HG02798 (cell line): ENCODE data around the gene ABCA9.

ENCODE experiments used
- ATAC-seq: cut with Tn5 transposase; IDR thresholded peaks from one replicate; pipeline ENCODE4 v1.9.1; 2021; ENCODE audit warnings: mild to moderate bottlenecking; ENCODE audit not compliant: unreplicated experiment, poor library complexity

ABCA9 gene

GRCh38 chr17:69069226-69069750, 8.6 kb upstream of the ABCA9 start:
- ATAC-seq, result no peak

GRCh38 chr17:69067274-69068047, 6.7 kb upstream of the ABCA9 start:
- ATAC-seq, result no peak

GRCh38 chr17:69066482-69066881, 5.8 kb upstream of the ABCA9 start:
- no peak for ATAC-seq

GRCh38 chr17:69065113-69065512, 4.4 kb upstream of the ABCA9 start:
- ATAC-seq, result no peak

- no peak for ATAC-seq
These were observed 3.7 kb upstream of the ABCA9 start for GRCh38 chr17:69064476-69064875.

- no peak for ATAC-seq
These were observed 3.3 kb upstream of the ABCA9 start for GRCh38 chr17:69064001-69064400.

- ATAC-seq, result no peak
These were observed 2.3 kb upstream of the ABCA9 start for GRCh38 chr17:69062860-69063581.

GRCh38 chr17:69061721-69062556, 1.2 kb upstream of the ABCA9 start:
- ATAC-seq, result no peak

- ATAC-seq, result no peak
These were observed 1.1 kb downstream of the ABCA9 start for GRCh38 chr17:69059458-69060175.

- no peak for ATAC-seq
These were observed 2.6 kb downstream of the ABCA9 start for GRCh38 chr17:69058165-69058564.

GRCh38 chr17:69057280-69057679, 3.4 kb downstream of the ABCA9 start:
- ATAC-seq, result no peak

- no peak for ATAC-seq
These were observed 4.4 kb downstream of the ABCA9 start for GRCh38 chr17:69056179-69056823.

GRCh38 chr17:69055334-69055733, 5.4 kb downstream of the ABCA9 start:
- no peak for ATAC-seq

GRCh38 chr17:69050999-69051775, 9.5 kb downstream of the ABCA9 start:
- ATAC-seq, result no peak

GRCh38 chr17:69048634-69049033, 12.1 kb downstream of the ABCA9 start:
- ATAC-seq, result no peak

GRCh38 chr17:69047368-69048263, 13.1 kb downstream of the ABCA9 start:
- ATAC-seq, result no peak

GRCh38 chr17:69046121-69046807, 14.5 kb downstream of the ABCA9 start:
- ATAC-seq, result no peak
